GM19023 (cell line): ENCODE results near the gene KCNN3.
A peak's percentile ranks its signal among the peaks of the same experiment; 100 is the strongest.

ENCODE experiments used
- ATAC-seq: cut with Tn5 transposase; IDR thresholded peaks from one replicate; pipeline ENCODE4 v1.9.1; 2021; ENCODE audit warnings: mild to moderate bottlenecking, moderate library complexity; ENCODE audit not compliant: unreplicated experiment

The KCNN3 gene

GRCh38 chr1:154861607-154862094 is 8.4 kb downstream of the KCNN3 start:
- ATAC-seq, result no peak

GRCh38 chr1:154860156-154860870 is 9.8 kb downstream of the KCNN3 start:
- ATAC-seq, result peak; percentile 62

- peak; percentile 56 for ATAC-seq
These were observed 10.3 kb downstream of the KCNN3 start for GRCh38 chr1:154859786-154860155.

- no peak for ATAC-seq
These were observed 10.8 kb downstream of the KCNN3 start for GRCh38 chr1:154859151-154859785.

GRCh38 chr1:154857441-154858215 is 12.5 kb downstream of the KCNN3 start:
- ATAC-seq, result no peak

GRCh38 chr1:154857022-154857421 is 13.1 kb downstream of the KCNN3 start:
- ATAC-seq, result no peak

- ATAC-seq, result no peak
These were observed 13.5 kb downstream of the KCNN3 start for GRCh38 chr1:154856544-154856943.

- ATAC-seq, result no peak
These were observed 14.0 kb downstream of the KCNN3 start for GRCh38 chr1:154856049-154856448.

- no peak for ATAC-seq
These were observed 14.8 kb downstream of the KCNN3 start for GRCh38 chr1:154855186-154855851.

GRCh38 chr1:154852845-154853244 is 17.2 kb downstream of the KCNN3 start:
- ATAC-seq, result no peak

- ATAC-seq, result no peak
These were observed 18.5 kb downstream of the KCNN3 start for GRCh38 chr1:154851392-154852177.

GRCh38 chr1:154849645-154850131 is 20.4 kb downstream of the KCNN3 start:
- peak; percentile 65 for ATAC-seq

- no peak for ATAC-seq
These were observed 21.1 kb downstream of the KCNN3 start for GRCh38 chr1:154848983-154849382.

GRCh38 chr1:154847891-154848290 is 22.2 kb downstream of the KCNN3 start:
- no peak for ATAC-seq

- ATAC-seq, result no peak
These were observed 23.3 kb downstream of the KCNN3 start for GRCh38 chr1:154846565-154847442.

GRCh38 chr1:154845879-154846278 is 24.2 kb downstream of the KCNN3 start:
- no peak for ATAC-seq

- no peak for ATAC-seq
These were observed 24.9 kb downstream of the KCNN3 start for GRCh38 chr1:154845174-154845573.

GRCh38 chr1:154844297-154844681 is 25.8 kb downstream of the KCNN3 start:
- ATAC-seq, result peak; percentile 20

GRCh38 chr1:154843636-154844296 is 26.3 kb downstream of the KCNN3 start:
- peak; percentile 56 for ATAC-seq
